OCI-LY3 (cell line): ENCODE results near the gene MINDY4.
A peak's percentile ranks its signal among the peaks of the same experiment; 100 is the strongest.

Source experiments
- H2AFZ ChIP-seq: fragments of 200-600, 300-600 bp; shearing (Covaris generic); 2 replicates; pipeline ENCODE4 v1.6.0; 2014; ENCODE audit warnings: antibody characterized with exemption, low read depth, low read length
- H3K27ac ChIP-seq: fragments of 200-600, 300-600 bp; sonication (generic); 2 replicates; pipeline ENCODE4 v1.5.1; 2014; ENCODE audit warnings: mild to moderate bottlenecking, low read length, moderate library complexity, mixed read lengths
- H3K27me3 ChIP-seq: fragments of 200-600, 300-600 bp; sonication (generic); 2 replicates; pipeline ENCODE4 v1.6.1; 2014; ENCODE audit warnings: low read depth, low read length, mixed read lengths
- H3K36me3 ChIP-seq: fragments of 200-600, 300-600 bp; sonication (generic); replicated peaks from 2 replicates; pipeline ENCODE3; 2014; ENCODE audit warnings: low read depth, low read length, mixed read lengths
- H3K4me1 ChIP-seq: fragments of 300-600, 200-600 bp; sonication (generic); 2 replicates; pipeline ENCODE4 v1.6.1; 2014; ENCODE audit warnings: low read length, mixed read lengths
- H3K4me2 ChIP-seq: fragments of 200-600, 300-600 bp; sonication (generic); 2 replicates; pipeline ENCODE4 v1.6.1; 2014; ENCODE audit warnings: low read length, mixed read lengths
- H3K4me3 ChIP-seq: fragments of 300-600, 200-600 bp; sonication (generic); 2 replicates; pipeline ENCODE4 v1.5.1; 2014; ENCODE audit warnings: antibody characterized with exemption, mild to moderate bottlenecking, low read length, moderate library complexity
- H3K79me2 ChIP-seq: fragments of 300-600, 200-600 bp; shearing (Covaris generic); 2 replicates; pipeline ENCODE4 v1.6.1; 2014; ENCODE audit warnings: mild to moderate bottlenecking, low read length, mixed read lengths
- H3K9ac ChIP-seq: fragments of 300-600, 200-600 bp; shearing (Covaris generic); 2 replicates; pipeline ENCODE4 v1.6.0; 2014; ENCODE audit warnings: mild to moderate bottlenecking, low read length, moderate library complexity
- H3K9me3 ChIP-seq: fragments of 200-600, 300-600 bp; shearing (Covaris generic); 2 replicates; pipeline ENCODE4 v1.6.1; 2014; ENCODE audit warnings: low read length, mixed read lengths; ENCODE audit not compliant: insufficient read depth
- H4K20me1 ChIP-seq: fragments of 200-600, 300-600 bp; sonication (generic); 2 replicates; pipeline ENCODE4 v1.6.1; 2016; ENCODE audit warnings: low read length, mixed read lengths; ENCODE audit not compliant: insufficient read depth
- EZH2phosphoT487 ChIP-seq: fragments of 200-600 bp; shearing (Covaris generic); IDR thresholded peaks from 2 replicates; pipeline ENCODE4 v1.6.1; 2018; ENCODE audit warnings: antibody characterized with exemption, mixed run types, low read depth
- TF ChIP-seq, protein P1 (sequence below): fragments of 200-600, 300-600 bp; sonication (generic); IDR thresholded peaks from 2 replicates; pipeline ENCODE4 v1.5.1; 2014; ENCODE audit warnings: antibody characterized with exemption, low read length, low read depth

The MINDY4 gene

DNA sequence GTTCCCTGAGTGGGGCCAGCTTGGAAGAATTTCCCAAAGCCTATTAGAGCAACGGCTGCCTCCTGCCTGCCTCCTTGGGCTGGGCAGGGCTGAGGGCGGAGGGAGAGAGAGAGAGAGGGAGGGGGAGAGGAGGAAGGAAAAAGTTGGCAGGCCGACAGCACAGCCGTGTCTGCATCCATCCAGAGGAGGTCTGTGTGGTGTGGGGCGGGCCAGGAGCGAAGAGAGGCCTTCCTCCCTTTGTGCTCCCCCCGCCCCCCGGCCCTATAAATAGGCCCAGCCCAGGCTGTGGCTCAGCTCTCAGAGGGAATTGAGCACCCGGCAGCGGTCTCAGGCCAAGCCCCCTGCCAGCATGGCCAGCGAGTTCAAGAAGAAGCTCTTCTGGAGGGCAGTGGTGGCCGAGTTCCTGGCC lies 140.3 kb downstream of the MINDY4 start, which contains the start of gene AQP1:
Gene AQP1, plus strand, starts transcription at position 293 of the 409 bp plus-strand sequence. Its CDS starts 57 bp downstream, at position 350.
- Histone ChIP-seq H3K27me3 (no peaks in the 10 kb centered on the region), H3K9me3 (no peaks in the 10 kb centered on the region), H3K4me1 (peaks cover 7% of the 10 kb centered on the region), H3K9ac (no peak within 1 kb of the TSS), H3K27ac (no peak within 1 kb of the TSS), H3K4me3 (no peak within 1 kb of the TSS), H4K20me1 (no peaks in the 10 kb centered on the region), H3K79me2 (no peaks in the 10 kb centered on the region), H3K36me3 (no peaks in the 10 kb centered on the region), H3K4me2 (peak within 1 kb of the TSS; percentile 36; the same call in 1 of the 2 replicates), H2AFZ (no peak within 1 kb of the TSS)
- TF ChIP-seq, protein P1, sequence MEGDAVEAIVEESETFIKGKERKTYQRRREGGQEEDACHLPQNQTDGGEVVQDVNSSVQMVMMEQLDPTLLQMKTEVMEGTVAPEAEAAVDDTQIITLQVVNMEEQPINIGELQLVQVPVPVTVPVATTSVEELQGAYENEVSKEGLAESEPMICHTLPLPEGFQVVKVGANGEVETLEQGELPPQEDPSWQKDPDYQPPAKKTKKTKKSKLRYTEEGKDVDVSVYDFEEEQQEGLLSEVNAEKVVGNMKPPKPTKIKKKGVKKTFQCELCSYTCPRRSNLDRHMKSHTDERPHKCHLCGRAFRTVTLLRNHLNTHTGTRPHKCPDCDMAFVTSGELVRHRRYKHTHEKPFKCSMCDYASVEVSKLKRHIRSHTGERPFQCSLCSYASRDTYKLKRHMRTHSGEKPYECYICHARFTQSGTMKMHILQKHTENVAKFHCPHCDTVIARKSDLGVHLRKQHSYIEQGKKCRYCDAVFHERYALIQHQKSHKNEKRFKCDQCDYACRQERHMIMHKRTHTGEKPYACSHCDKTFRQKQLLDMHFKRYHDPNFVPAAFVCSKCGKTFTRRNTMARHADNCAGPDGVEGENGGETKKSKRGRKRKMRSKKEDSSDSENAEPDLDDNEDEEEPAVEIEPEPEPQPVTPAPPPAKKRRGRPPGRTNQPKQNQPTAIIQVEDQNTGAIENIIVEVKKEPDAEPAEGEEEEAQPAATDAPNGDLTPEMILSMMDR = no peak
- TF ChIP-seq EZH2phosphoT487 = no peak

DNA sequence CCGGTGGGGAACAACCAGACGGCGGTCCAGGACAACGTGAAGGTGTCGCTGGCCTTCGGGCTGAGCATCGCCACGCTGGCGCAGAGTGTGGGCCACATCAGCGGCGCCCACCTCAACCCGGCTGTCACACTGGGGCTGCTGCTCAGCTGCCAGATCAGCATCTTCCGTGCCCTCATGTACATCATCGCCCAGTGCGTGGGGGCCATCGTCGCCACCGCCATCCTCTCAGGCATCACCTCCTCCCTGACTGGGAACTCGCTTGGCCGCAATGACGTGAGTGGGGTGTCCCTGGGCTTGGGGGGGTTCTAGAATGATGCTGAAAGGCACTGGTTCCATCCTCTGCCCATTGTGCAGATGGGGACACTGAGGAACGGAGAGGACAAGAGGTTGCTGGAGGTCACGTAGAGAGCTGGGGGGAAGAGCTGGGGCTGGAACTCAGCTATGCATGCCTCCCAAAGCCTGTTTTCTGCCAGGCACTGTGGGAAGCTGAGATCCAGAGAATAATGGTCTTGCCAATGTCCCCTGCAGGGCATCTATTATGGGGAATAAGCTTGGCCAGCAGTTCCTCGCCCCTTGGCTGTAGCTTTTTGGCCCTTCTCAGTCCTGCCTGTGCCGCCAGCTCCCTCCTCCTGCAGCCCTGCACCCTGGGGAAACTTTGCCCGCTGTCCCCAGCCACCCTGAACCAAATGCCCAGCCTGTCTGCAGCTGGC lies 141.0 kb downstream of the MINDY4 start:
- Histone ChIP-seq H3K9ac (no peak overlapping the region), H2AFZ (no peak overlapping the region), H3K4me1 (peaks cover 7% of the 10 kb centered on the region)

DNA sequence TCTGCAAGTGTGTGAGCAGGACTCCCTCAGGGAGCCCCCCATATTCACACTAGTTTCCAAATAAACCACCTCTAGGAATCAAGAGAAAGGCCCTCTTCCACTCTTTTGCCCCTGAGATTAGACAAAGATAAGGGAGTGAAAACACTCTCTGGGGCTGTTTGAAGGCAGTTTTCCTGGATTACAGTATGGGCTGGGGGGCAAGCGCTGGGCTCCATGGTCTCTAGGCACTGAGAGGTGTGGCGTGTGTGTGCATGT lies 141.4 kb downstream of the MINDY4 start:
- H3K9me3 ChIP-seq = no peaks in the 10 kb centered on the region
- H4K20me1 ChIP-seq = no peaks in the 10 kb centered on the region
- H3K4me3 ChIP-seq = no peak overlapping the region
- H3K36me3 ChIP-seq = no peaks in the 10 kb centered on the region
- H3K9ac ChIP-seq = no peak overlapping the region
- peaks cover 7% of the 10 kb centered on the region for H3K4me1 ChIP-seq
- no peak overlapping the region for H3K27ac ChIP-seq
- TF ChIP-seq EZH2phosphoT487 = no peak
- TF ChIP-seq, protein P1 = no peak
- no peaks in the 10 kb centered on the region for H3K79me2 ChIP-seq
- no peak overlapping the region for H3K4me2 ChIP-seq
- H2AFZ ChIP-seq = no peak overlapping the region
- H3K27me3 ChIP-seq = no peaks in the 10 kb centered on the region

More for the DNA sequence above, 141.0 kb downstream of the MINDY4 start:
- H3K4me3 ChIP-seq = no peak overlapping the region
- no peaks in the 10 kb centered on the region for H4K20me1 ChIP-seq
- no peak overlapping the region for H3K27ac ChIP-seq
- H3K4me2 ChIP-seq = no peak overlapping the region
- H3K79me2 ChIP-seq = no peaks in the 10 kb centered on the region
- no peaks in the 10 kb centered on the region for H3K36me3 ChIP-seq
- H3K27me3 ChIP-seq = no peaks in the 10 kb centered on the region
- no peak for TF ChIP-seq EZH2phosphoT487
- TF ChIP-seq, protein P1 = no peak
- H3K9me3 ChIP-seq = no peaks in the 10 kb centered on the region

DNA sequence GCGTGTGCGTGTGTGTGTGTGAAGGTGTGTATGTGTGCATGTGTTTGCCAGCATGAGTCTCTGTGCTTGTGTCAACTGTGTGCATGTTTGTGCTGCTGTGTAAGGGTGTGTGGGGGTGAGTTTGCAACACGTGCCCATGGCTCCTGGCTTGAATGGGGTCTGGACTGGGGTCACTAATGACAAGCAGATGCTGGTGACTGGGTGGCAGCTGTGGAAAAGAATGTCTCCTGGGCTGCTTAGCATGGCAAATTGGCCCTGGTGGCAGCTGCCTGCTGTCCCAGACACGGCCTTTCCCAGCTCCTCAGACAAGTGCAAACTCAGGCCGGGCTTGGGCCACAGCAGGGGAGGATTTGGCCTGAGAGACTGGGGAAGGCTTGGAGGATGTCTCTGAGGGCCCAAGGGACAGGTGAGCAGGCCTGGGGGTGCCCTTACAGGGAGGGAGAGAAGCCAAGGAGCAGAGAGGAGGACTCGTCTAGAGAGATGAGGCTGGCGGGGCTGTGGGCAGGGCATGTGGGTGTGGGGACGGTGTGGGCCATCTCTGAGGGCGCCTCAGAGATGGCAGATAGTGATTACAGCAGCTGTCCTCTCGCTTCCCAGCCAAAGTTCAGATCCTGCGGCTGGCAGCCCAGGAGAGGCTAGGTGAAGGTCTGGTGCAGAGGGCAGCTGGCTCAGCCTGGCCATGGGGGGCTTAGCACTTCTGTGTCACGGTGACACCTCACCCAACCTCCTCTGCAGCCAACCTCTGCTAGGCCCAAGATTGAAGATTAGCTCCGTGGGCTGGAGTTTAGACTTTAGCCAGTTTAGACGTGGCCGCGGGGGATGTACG lies 142.0 kb downstream of the MINDY4 start:
- Histone ChIP-seq H3K4me3 (no peak overlapping the region), H3K9me3 (no peaks in the 10 kb centered on the region), H3K36me3 (no peaks in the 10 kb centered on the region), H2AFZ (no peak overlapping the region), H3K27me3 (no peaks in the 10 kb centered on the region), H3K79me2 (no peaks in the 10 kb centered on the region), H3K27ac (no peak overlapping the region), H3K4me2 (no peak overlapping the region), H3K4me1 (peaks cover 7% of the 10 kb centered on the region), H4K20me1 (no peaks in the 10 kb centered on the region), H3K9ac (no peak overlapping the region)
- TF ChIP-seq, protein P1 = no peak
- no peak for TF ChIP-seq EZH2phosphoT487
